ENCODE measurements around the gene KLK12. TPM values are rescaled to one million over a fixed set of nuclear protein-coding genes. Genes with fewer than 3 reads are reported as not detected.

Gene KLK12
- total RNA-seq, 1 donor from 2014 or later, result not detected

GRCh38 chr19:51000981-51001380 lies 33.8 kb downstream of the KLK12 start:
- no peaks in the 10 kb centered on the region for H3K36me3 Mint-ChIP-seq (ENCODE audit: low read depth)
- no peak for ATAC-seq (ENCODE audit: low read depth)
- no peaks in the 10 kb centered on the region for H3K9me3 Mint-ChIP-seq
- H3K4me1 Mint-ChIP-seq, result no peaks in the 10 kb centered on the region
- no peak for TF ChIP-seq CTCF (IDR thresholded peaks at IDR 0.05)
- ChIA-PET CTCF (no interaction called here), POLR2A (no interaction called here)
- H3K27ac Mint-ChIP-seq, result no peak overlapping the region
- intact Hi-C loops (cut with micrococcal nuclease), result no loop called here
- no peak for DNase-seq
- no peak overlapping the region for H3K4me3 Mint-ChIP-seq
- H3K27me3 Mint-ChIP-seq, result peaks cover 27% of the 10 kb centered on the region

GRCh38 chr19:51000426-51000825 lies 34.4 kb downstream of the KLK12 start:
- CTCF ChIA-PET, result no interaction called here
- Mint-ChIP-seq H3K9me3 (no peaks in the 10 kb centered on the region), H3K27me3 (peaks cover 27% of the 10 kb centered on the region), H3K4me1 (no peaks in the 10 kb centered on the region), H3K4me3 (no peak overlapping the region), H3K27ac (no peak overlapping the region), H3K36me3 (ENCODE audit: low read depth) (no peaks in the 10 kb centered on the region)
- POLR2A ChIA-PET, result no interaction called here
- no peak for DNase-seq
- ATAC-seq (ENCODE audit: low read depth), result no peak
- intact Hi-C loops (cut with micrococcal nuclease), result no loop called here
- TF ChIP-seq CTCF (IDR thresholded peaks at IDR 0.05), result no peak

- no peak overlapping the region for H3K4me3 Mint-ChIP-seq
- intact Hi-C loops (cut with micrococcal nuclease), result no loop called here
- CTCF ChIA-PET, result no interaction called here
Measured at GRCh38 chr19:50998686-50999085, 36.1 kb downstream of the KLK12 start.

GRCh38 chr19:50998061-50998460 lies 36.7 kb downstream of the KLK12 start:
- POLR2A ChIA-PET, result no interaction called here
- no peak overlapping the region for H3K4me3 Mint-ChIP-seq
- H3K4me1 Mint-ChIP-seq, result no peaks in the 10 kb centered on the region
- DNase-seq (no peak), ATAC-seq (ENCODE audit: low read depth) (no peak)
- H3K36me3 Mint-ChIP-seq (ENCODE audit: low read depth), result no peaks in the 10 kb centered on the region
- H3K27ac Mint-ChIP-seq, result no peak overlapping the region
- CTCF ChIA-PET, result no interaction called here
- intact Hi-C loops (cut with micrococcal nuclease), result no loop called here
- TF ChIP-seq CTCF (IDR thresholded peaks at IDR 0.05), result no peak
- H3K27me3 Mint-ChIP-seq, result peaks cover 24% of the 10 kb centered on the region
- peaks cover 3% of the 10 kb centered on the region for H3K9me3 Mint-ChIP-seq

More at GRCh38 chr19:50998686-50999085, 36.1 kb downstream of the KLK12 start:
- POLR2A ChIA-PET, result no interaction called here
- TF ChIP-seq CTCF (IDR thresholded peaks at IDR 0.05), result no peak
- Mint-ChIP-seq H3K9me3 (peaks cover 3% of the 10 kb centered on the region), H3K27ac (no peak overlapping the region), H3K4me1 (no peaks in the 10 kb centered on the region), H3K36me3 (ENCODE audit: low read depth) (no peaks in the 10 kb centered on the region), H3K27me3 (peaks cover 24% of the 10 kb centered on the region)
- DNase-seq (no peak), ATAC-seq (ENCODE audit: low read depth) (no peak)

GRCh38 chr19:50994129-50994528 lies 40.7 kb downstream of the KLK12 start:
- intact Hi-C loops (cut with micrococcal nuclease), result no loop called here
- Mint-ChIP-seq H3K27me3 (peaks cover 23% of the 10 kb centered on the region), H3K36me3 (ENCODE audit: low read depth) (no peaks in the 10 kb centered on the region), H3K9me3 (peaks cover 3% of the 10 kb centered on the region), H3K4me1 (no peaks in the 10 kb centered on the region), H3K4me3 (no peak overlapping the region), H3K27ac (no peak overlapping the region)
- POLR2A ChIA-PET, result no interaction called here
- CTCF ChIA-PET, result no interaction called here
- no peak for TF ChIP-seq CTCF (IDR thresholded peaks at IDR 0.05)
- ATAC-seq (ENCODE audit: low read depth) (no peak), DNase-seq (no peak)
